Activated naive CD8-positive, alpha-beta T cell treated with anti-CD3 and anti-CD28 coated beads, Interleukin-2, amount 10 ng/mL, durations not matched to agents 7 days and 5 days (primary cell): Measurements from ENCODE around the gene BTF3L4. TPM values are rescaled to one million over a fixed set of nuclear protein-coding genes. Genes with fewer than 3 reads are reported as not detected.
"Not testable (repeated sequence)": the region's sequence is repeated elsewhere in the genome, so short reads cannot be mapped to it uniquely, and the experiment has no call there.

Experiments used
- ATAC-seq: fragments of 150-1000 bp; cut with Tn5 transposase; one replicate; pipeline ENCODE4 v1.10.0; 2021; ENCODE audit warnings: low read depth, moderate library complexity
- POLR2A ChIA-PET: fragments of 350-600 bp; sonication (Branson Sonifier 250); formaldehyde crosslinking; loops from one replicate; lab custom pipeline; 2021; ENCODE audit warnings: antibody characterized with exemption; lab: Charles Lee
- DNase-seq: peaks from one replicate; pipeline ENCODE4 v3.0.0; 2021
- H3K27ac Mint-ChIP-seq: one replicate; pipeline ENCODE4 v1.8.0; 2022; ENCODE audit warnings: mild to moderate bottlenecking, mixed read lengths
- H3K27me3 Mint-ChIP-seq: one replicate; pipeline ENCODE4 v1.8.0; 2022; ENCODE audit warnings: mild to moderate bottlenecking, moderate library complexity, mixed read lengths
- H3K36me3 Mint-ChIP-seq: one replicate; pipeline ENCODE4 v1.8.0; 2021; ENCODE audit warnings: mild to moderate bottlenecking, mixed read lengths
- H3K4me1 Mint-ChIP-seq: one replicate; pipeline ENCODE4 v1.8.0; 2021; ENCODE audit warnings: mixed read lengths
- H3K4me3 Mint-ChIP-seq: one replicate; pipeline ENCODE4 v1.8.0; 2022; ENCODE audit warnings: mild to moderate bottlenecking, moderate library complexity, mixed read lengths
- H3K9me3 Mint-ChIP-seq: one replicate; pipeline ENCODE4 v1.8.0; 2021; ENCODE audit warnings: mixed read lengths
- total RNA-seq, 2 experiments: library from RNA; stranded (reverse); gene quantifications; one replicate each; pipeline ENCODE4 v1.2.3, GENCODE V29; 2021

The BTF3L4 gene
- total RNA-seq, 2 experiments from 2014 or later: 31.4 to 41.0 TPM

DNA sequence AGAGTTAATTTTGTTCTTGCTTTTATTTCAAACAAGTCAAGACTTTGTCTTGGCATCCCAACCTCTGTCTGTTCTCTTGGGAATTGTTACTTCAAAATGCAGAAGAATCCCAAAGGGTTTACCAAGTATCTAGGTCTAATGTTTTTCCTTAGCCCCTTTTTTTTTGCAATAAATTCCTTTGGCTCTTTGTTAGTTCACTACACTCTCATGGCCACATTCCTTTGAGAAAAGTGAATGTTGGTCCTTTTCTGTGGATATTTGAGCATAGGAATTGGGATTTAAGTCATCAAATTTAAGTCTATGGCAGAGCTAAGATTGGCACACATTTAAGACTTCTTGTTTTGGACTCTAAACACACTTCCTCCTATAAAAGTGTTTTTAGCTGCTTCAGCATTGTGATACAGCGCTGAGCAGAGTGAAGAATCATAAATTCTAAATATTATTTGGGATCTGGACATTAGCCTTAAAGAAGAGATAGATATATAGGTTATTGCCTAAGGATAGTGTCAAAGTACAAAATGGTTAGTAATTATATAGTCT, 1.9 kb downstream of the BTF3L4 start:
- ATAC-seq: no peak
- Mint-ChIP-seq H3K27ac (no peak overlapping the region), H3K27me3 (no peaks in the 10 kb centered on the region), H3K9me3 (no peaks in the 10 kb centered on the region), H3K4me3 (peak overlapping the region; percentile 99), H3K4me1 (peaks cover 36% of the 10 kb centered on the region), H3K36me3 (peaks cover 17% of the 10 kb centered on the region)
- no peak for DNase-seq
- POLR2A ChIA-PET: no interaction called here

DNA sequence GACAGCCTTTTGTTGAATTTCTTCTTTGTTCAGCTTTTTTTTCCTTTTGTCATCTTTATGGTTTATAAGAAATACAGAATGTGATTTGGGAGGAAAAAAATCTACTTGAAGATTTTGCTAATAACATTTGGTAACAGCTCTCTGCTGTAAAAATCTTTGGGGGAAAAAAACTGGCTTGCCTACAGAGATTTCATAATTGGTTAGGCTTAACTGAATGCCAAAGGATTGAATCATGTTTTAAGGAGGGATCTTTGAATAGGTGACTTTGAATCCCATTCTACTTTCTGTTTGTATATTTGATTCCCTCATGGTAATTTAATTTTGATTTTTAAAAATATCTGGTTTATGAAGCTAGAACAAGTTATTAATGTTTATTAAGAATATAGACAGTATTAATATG, 3.2 kb downstream of the BTF3L4 start:
- no peaks in the 10 kb centered on the region for H3K9me3 Mint-ChIP-seq
- POLR2A ChIA-PET: interaction anchor here (1.1 kb wide), 1 partner anchor 26 kb away, joined by 5 read pairs; the partner anchor contains the start of gene KTI12
- peaks cover 32% of the 10 kb centered on the region for H3K4me1 Mint-ChIP-seq
- ATAC-seq: no peak
- no peak for DNase-seq
- H3K27ac Mint-ChIP-seq: no peak overlapping the region
- no peaks in the 10 kb centered on the region for H3K27me3 Mint-ChIP-seq
- peaks cover 21% of the 10 kb centered on the region for H3K36me3 Mint-ChIP-seq
- no peak overlapping the region for H3K4me3 Mint-ChIP-seq

- ATAC-seq: no peak
- Mint-ChIP-seq H3K27ac (no peak overlapping the region), H3K36me3 (peaks cover 21% of the 10 kb centered on the region), H3K4me1 (peaks cover 32% of the 10 kb centered on the region), H3K9me3 (no peaks in the 10 kb centered on the region), H3K4me3 (no peak overlapping the region), H3K27me3 (no peaks in the 10 kb centered on the region)
- no peak for DNase-seq
- POLR2A ChIA-PET: interaction anchor here (1.1 kb wide), 1 partner anchor 27 kb away, joined by 5 read pairs; the partner anchor contains the start of gene KTI12
These were observed 3.8 kb downstream of the BTF3L4 start for GRCh38 chr1:52059888-52060287.

- H3K36me3 Mint-ChIP-seq: peaks cover 21% of the 10 kb centered on the region
- no peak overlapping the region for H3K27ac Mint-ChIP-seq
- ATAC-seq (no peak), DNase-seq (no peak)
- no peaks in the 10 kb centered on the region for H3K27me3 Mint-ChIP-seq
- POLR2A ChIA-PET: interaction anchor here (0.6 kb wide), 1 partner anchor 44 kb away, joined by 3 read pairs; no protein-coding TSS in a partner anchor
- H3K9me3 Mint-ChIP-seq: no peaks in the 10 kb centered on the region
- no peak overlapping the region for H3K4me3 Mint-ChIP-seq
- peaks cover 32% of the 10 kb centered on the region for H3K4me1 Mint-ChIP-seq
These were observed 4.7 kb downstream of the BTF3L4 start for GRCh38 chr1:52060822-52061221.

DNA sequence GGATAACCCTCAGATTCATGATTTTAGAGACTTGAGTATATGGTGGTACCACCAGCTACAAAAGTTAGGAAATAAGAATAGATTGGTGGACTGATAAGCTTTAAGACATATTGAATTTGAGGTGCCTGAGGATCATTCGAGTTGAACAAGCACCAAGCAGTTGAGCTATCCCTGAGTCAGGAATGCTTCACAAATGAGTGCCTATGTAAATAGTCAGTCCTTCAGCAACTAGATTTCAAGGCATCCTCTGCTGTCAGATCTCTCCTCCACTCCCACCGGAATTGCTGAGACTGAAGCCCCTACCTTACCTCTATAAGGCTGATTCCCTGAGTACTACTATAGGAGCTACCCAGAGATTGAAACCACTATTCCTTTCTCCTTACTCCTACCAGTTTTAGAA, 7.1 kb downstream of the BTF3L4 start:
- H3K36me3 Mint-ChIP-seq: peaks cover 22% of the 10 kb centered on the region
- no peaks in the 10 kb centered on the region for H3K9me3 Mint-ChIP-seq
- H3K27me3 Mint-ChIP-seq: no peaks in the 10 kb centered on the region
- H3K4me3 Mint-ChIP-seq: no peak overlapping the region
- POLR2A ChIA-PET: interaction anchor here (0.6 kb wide), 1 partner anchor 659 kb away, joined by 5 read pairs; no protein-coding TSS in a partner anchor
- DNase-seq (no peak), ATAC-seq (no peak)
- H3K27ac Mint-ChIP-seq: no peak overlapping the region
- H3K4me1 Mint-ChIP-seq: peaks cover 20% of the 10 kb centered on the region

GRCh38 chr1:52070704-52071103, 14.6 kb downstream of the BTF3L4 start:
- Mint-ChIP-seq H3K4me3 (no peak overlapping the region), H3K36me3 (peaks cover 15% of the 10 kb centered on the region), H3K4me1 (peaks cover 12% of the 10 kb centered on the region), H3K27me3 (no peaks in the 10 kb centered on the region), H3K9me3 (no peaks in the 10 kb centered on the region), H3K27ac (no peak overlapping the region)
- DNase-seq: no peak
- no peak for ATAC-seq
- POLR2A ChIA-PET: interaction anchor here (0.9 kb wide), 1 partner anchor 8 kb away, joined by 3 read pairs; no protein-coding TSS in a partner anchor

DNA sequence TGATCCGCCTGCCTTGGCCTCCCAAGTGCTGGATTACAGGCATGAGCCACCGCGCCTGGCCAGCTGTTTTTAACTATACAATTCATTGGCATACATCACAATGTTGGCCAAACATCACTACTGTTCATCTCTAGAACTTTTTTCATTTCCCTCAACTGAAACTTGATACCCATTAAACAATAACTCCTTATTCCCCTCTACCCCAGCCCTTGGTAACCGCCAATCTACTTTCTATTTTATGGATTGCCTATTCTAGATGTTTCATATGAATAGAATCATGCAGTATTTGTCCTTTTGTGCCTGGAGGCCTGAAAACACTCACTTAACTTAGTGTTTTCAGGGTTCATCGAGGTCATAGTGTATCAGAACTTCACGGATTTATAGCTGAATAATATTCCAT, 16.2 kb downstream of the BTF3L4 start:
- peaks cover 10% of the 10 kb centered on the region for H3K4me1 Mint-ChIP-seq
- POLR2A ChIA-PET: no interaction called here
- no peaks in the 10 kb centered on the region for H3K27me3 Mint-ChIP-seq
- H3K4me3 Mint-ChIP-seq: no peak overlapping the region
- peaks cover 16% of the 10 kb centered on the region for H3K36me3 Mint-ChIP-seq
- no peaks in the 10 kb centered on the region for H3K9me3 Mint-ChIP-seq
- no peak overlapping the region for H3K27ac Mint-ChIP-seq
- no peak for DNase-seq
- ATAC-seq: no peak

DNA sequence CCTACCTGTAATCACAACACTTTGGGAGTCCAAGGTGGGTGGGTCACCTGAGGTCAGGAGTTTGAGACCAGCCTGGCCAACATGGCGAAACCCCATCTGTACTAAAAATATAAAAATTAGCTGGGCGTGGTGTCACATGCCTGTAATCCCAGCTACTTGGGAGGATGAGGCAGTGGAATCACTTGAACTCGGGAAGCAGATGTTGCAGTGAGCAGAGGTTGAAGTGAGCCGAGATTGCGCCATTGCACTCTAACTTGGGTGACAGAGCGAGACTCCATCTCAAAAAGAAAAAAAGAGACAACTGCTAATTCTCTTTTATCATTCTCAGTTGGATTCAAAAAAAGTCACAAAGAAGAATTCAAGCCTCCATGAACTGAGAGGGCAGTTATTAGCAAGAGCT, 21.2 kb downstream of the BTF3L4 start:
- ATAC-seq, POLR2A ChIA-PET, H3K4me1 Mint-ChIP-seq, H3K27me3 Mint-ChIP-seq, H3K9me3 Mint-ChIP-seq, H3K4me3 Mint-ChIP-seq, H3K27ac Mint-ChIP-seq, DNase-seq: not testable (repeated sequence)
- H3K36me3 Mint-ChIP-seq: peaks cover 17% of the 10 kb centered on the region

DNA sequence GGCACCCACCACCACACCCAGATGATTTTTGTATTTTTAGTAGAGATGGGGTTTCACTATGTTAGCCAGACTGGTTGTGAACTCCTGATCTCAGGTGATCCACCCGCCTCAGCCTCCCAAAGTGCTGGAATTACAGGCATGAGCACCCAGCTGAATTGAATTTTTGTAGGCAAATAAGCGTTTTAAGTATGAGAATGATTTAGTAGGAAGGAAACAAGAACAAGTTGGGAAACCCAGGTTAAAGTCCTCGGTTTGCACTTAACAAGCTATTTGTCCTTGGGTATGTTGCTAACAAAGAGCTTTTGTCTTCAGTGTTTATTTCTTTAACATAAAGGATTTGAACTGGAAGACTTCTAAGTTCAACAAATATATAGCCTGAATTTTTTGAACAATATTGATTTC, 23.9 kb downstream of the BTF3L4 start:
- no peaks in the 10 kb centered on the region for H3K9me3 Mint-ChIP-seq
- H3K4me1 Mint-ChIP-seq: peaks cover 5% of the 10 kb centered on the region
- H3K36me3 Mint-ChIP-seq: peaks cover 14% of the 10 kb centered on the region
- DNase-seq: no peak
- H3K27ac Mint-ChIP-seq: no peak overlapping the region
- POLR2A ChIA-PET: interaction anchor here (0.9 kb wide), 1 partner anchor 44 kb away, joined by 3 read pairs; no protein-coding TSS in a partner anchor
- H3K4me3 Mint-ChIP-seq: no peak overlapping the region
- no peaks in the 10 kb centered on the region for H3K27me3 Mint-ChIP-seq
- ATAC-seq: no peak

DNA sequence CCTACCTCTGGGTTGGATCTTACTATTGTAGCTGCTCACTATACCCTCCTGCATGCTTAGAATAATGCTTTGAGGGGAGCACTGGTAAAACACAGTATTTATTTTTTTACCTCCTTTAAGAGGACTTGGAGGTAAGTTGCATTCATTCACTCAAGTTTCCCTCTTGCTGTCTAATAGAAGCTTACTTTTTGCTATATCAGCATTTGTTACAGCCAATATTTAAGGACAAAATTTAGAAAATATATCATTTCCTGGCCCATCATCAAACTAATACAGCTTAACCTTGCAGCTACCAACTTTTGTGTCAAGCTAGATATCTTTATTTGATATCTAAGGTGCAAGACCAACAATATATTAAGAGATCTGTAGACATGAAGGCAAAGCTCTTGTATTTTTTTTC, 31.8 kb downstream of the BTF3L4 start:
- H3K9me3 Mint-ChIP-seq, POLR2A ChIA-PET, ATAC-seq, H3K4me3 Mint-ChIP-seq, H3K27ac Mint-ChIP-seq, H3K4me1 Mint-ChIP-seq, H3K27me3 Mint-ChIP-seq, DNase-seq: not testable (repeated sequence)
- H3K36me3 Mint-ChIP-seq: peaks cover 30% of the 10 kb centered on the region

DNA sequence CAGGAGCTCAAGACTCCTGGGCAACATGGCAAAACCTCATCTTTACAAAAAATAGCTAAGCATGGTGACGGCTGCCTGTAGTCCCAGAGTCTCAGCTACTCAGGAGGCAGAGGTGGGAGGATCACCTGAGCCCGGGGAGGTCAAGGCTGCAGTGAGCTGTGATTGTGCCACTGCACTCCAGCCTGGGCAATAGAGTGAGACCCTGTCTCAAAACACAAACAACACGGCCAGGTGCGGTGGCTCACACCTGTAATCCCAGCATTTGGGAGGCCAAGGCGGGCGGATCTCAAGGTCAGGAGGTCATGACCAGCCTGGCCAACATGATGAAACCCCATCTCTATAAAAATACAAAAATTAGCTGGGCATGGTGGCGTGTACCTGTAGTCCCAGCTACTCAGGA, 38.2 kb downstream of the BTF3L4 start:
- ATAC-seq, H3K27ac Mint-ChIP-seq, H3K4me3 Mint-ChIP-seq, H3K9me3 Mint-ChIP-seq, DNase-seq, H3K4me1 Mint-ChIP-seq, H3K27me3 Mint-ChIP-seq: not testable (repeated sequence)
- POLR2A ChIA-PET: interaction anchor here (0.6 kb wide), 1 partner anchor 51 kb away, joined by 3 read pairs; no protein-coding TSS in a partner anchor
- H3K36me3 Mint-ChIP-seq: peaks cover 16% of the 10 kb centered on the region

DNA sequence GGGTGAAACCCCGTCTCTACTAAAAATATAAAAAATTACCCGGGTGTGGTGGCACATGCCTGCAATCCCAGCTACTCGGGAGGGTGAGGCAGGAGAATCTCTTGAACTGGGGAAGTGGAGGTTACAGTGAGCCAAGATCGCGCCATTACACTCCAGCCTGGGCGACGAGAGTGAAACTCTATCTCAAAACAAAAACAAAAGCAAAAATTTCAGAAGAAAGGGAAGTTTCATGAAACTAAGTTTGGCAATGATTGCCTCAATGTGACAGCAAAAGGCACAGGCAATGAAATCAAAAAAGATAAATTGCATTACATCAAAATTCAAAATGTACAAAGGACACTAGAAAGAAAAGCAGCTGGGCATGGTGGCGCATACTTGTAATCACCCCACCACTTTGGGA, 40.1 kb downstream of the BTF3L4 start:
- no peak for ATAC-seq

GRCh38 chr1:52098139-52098871, 42.2 kb downstream of the BTF3L4 start:
- peaks cover 8% of the 10 kb centered on the region for H3K27me3 Mint-ChIP-seq
- no peaks in the 10 kb centered on the region for H3K9me3 Mint-ChIP-seq
- DNase-seq (no peak), ATAC-seq (no peak)
- H3K4me3 Mint-ChIP-seq: no peak overlapping the region
- H3K27ac Mint-ChIP-seq: no peak overlapping the region
- H3K36me3 Mint-ChIP-seq: no peaks in the 10 kb centered on the region
- POLR2A ChIA-PET: no interaction called here
- peaks cover 12% of the 10 kb centered on the region for H3K4me1 Mint-ChIP-seq

More for the DNA sequence above, 40.1 kb downstream of the BTF3L4 start:
- POLR2A ChIA-PET: no interaction called here
- Mint-ChIP-seq H3K4me3 (no peak overlapping the region), H3K27me3 (peaks cover 8% of the 10 kb centered on the region), H3K9me3 (no peaks in the 10 kb centered on the region), H3K27ac (no peak overlapping the region), H3K36me3 (peaks cover 6% of the 10 kb centered on the region), H3K4me1 (no peaks in the 10 kb centered on the region)
- DNase-seq: no peak
